Testis (tissue), 3 donors: ENCODE results near the gene SPATC1L. TPM values are rescaled to one million over a fixed set of nuclear protein-coding genes. Genes with fewer than 3 reads are reported as not detected.

Experiments
- DNase-seq: peaks from one replicate; pipeline ENCODE4 v3.0.0-alpha.2; 2019
- H3K27ac ChIP-seq, 2 donors: fragments of 200-600 bp; sonication (generic); one replicate each; pipeline ENCODE4 v1.5.1; 2019
- H3K27me3 ChIP-seq: fragments of 200-600 bp; sonication (generic); one replicate; pipeline ENCODE4 v1.5.1; 2019
- H3K36me3 ChIP-seq: fragments of 200-600 bp; sonication (generic); one replicate; pipeline ENCODE4 v1.5.1; 2017; ENCODE audit warnings: low read depth; ENCODE audit errors: missing control alignments
- H3K4me1 ChIP-seq: fragments of 200-600 bp; sonication (generic); one replicate; pipeline ENCODE4 v1.5.1; 2019
- H3K4me3 ChIP-seq, 2 donors: fragments of 200-600 bp; sonication (generic); one replicate each; pipeline ENCODE4 v1.5.1; 2017 to 2019
- H3K9me3 ChIP-seq: fragments of 200-600 bp; sonication (generic); one replicate; pipeline ENCODE4 v1.5.1; 2017
- POLR2A ChIP-seq: fragments of 450-650 bp; IDR thresholded peaks from one replicate; pipeline ENCODE4 v1.6.1; 2017; ENCODE audit warnings: antibody characterized with exemption, mild to moderate bottlenecking, moderate library complexity
- WGBS, 2 donors: methylation state at CpG; one replicate each; pipeline ENCODE4 v1.1.5; 2018; 5-methylcytosine and 5-hydroxymethylcytosine counted together
- intact Hi-C: fragments of 100-400 bp; cut with DNase I; formaldehyde crosslinking; loops from one replicate; pipeline ENCODE4 v1.15.1; 2023; ENCODE audit warnings: low total_unique reads
- polyA plus RNA-seq: library from polyadenylated mRNA; stranded (reverse); fragments of 350-450 nt; fragmentation: Illumina TruSeq; extraction: RNeasy Lipid Tissue Mini Kit (QIAGEN cat#74804); gene quantifications from one replicate; pipeline ENCODE4 v1.2.3, GENCODE V29; 2014; ENCODE audit warnings: low read depth, low replicate concordance; ENCODE audit not compliant: insufficient read depth
- total RNA-seq, 2 donors: library from RNA; depleted of rRNA; stranded (reverse); fragments of >200 nt; gene quantifications; one replicate each; pipeline ENCODE4 v1.2.3, GENCODE V29; 2016
- TF ChIP-seq, protein P1 (sequence below), 3 experiments: fragments of 450-650 bp in 2 of 3; fragments of 200-600 bp in 1 of 3; sonication (generic) in 1 of 3; IDR thresholded peaks; one replicate each; pipeline ENCODE4 v1.5.1; 2016 to 2019; ENCODE audit warnings: antibody characterized with exemption in 3 of 3, mild to moderate bottlenecking in 2 of 3, moderate library complexity in 1 of 3

The SPATC1L gene
- total and polyA plus RNA-seq, 3 donors from 2014 or later, result 55.4 to 96.1 (median 75.6) TPM

DNA sequence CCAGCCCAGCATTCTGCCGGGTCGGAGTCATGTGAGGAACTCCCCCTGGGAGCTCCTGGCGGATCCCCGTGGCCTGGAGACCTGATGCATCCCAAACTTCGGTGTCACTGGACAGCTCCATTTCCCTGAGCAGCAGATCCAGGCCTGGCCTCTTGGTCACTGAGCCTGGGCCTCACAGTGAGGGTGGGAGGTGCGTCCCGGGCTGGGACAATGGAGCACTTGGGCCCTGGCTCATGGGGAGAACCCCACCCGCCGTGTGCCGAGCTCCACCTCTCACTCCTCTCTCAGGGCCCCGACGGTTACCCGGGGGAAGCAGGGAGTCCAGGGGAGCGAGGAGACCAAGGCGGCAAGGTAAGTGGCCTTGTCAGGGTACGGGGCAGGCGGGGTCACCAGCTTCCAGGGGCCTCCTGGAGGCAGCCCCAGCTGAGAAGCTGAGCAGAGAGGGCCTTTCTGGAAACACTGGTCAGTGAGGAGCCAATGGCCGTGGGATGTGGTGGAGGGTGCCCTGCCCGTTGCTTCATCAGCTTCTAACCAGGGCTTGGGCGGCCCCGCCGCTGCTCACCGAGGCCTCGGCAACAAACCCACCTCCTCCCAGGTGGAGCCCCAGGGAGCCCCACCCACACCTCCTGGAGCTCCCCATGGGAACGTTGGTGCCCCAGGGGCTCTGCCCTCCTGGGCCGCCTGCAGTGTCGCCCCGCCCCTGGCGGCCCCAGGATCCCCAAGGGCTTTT, 66.5 kb downstream of the SPATC1L start:
- intact Hi-C loops, result no loop called here
- peak; percentile 13 for DNase-seq
- no peaks in the 10 kb centered on the region for H3K9me3 ChIP-seq
- 76 to 87% methylated on average over 15 to 29 of the region's 29 CpGs for WGBS, 2 donors
- TF ChIP-seq POLR2A, result no peak
- TF ChIP-seq, protein P1, sequence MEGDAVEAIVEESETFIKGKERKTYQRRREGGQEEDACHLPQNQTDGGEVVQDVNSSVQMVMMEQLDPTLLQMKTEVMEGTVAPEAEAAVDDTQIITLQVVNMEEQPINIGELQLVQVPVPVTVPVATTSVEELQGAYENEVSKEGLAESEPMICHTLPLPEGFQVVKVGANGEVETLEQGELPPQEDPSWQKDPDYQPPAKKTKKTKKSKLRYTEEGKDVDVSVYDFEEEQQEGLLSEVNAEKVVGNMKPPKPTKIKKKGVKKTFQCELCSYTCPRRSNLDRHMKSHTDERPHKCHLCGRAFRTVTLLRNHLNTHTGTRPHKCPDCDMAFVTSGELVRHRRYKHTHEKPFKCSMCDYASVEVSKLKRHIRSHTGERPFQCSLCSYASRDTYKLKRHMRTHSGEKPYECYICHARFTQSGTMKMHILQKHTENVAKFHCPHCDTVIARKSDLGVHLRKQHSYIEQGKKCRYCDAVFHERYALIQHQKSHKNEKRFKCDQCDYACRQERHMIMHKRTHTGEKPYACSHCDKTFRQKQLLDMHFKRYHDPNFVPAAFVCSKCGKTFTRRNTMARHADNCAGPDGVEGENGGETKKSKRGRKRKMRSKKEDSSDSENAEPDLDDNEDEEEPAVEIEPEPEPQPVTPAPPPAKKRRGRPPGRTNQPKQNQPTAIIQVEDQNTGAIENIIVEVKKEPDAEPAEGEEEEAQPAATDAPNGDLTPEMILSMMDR (IDR thresholded peaks at IDR 0.05), result no peak
- no peaks in the 10 kb centered on the region for H3K27me3 ChIP-seq
- H3K36me3 ChIP-seq, result no peaks in the 10 kb centered on the region
- no peak overlapping the region for H3K4me3 ChIP-seq
- H3K4me1 ChIP-seq, result no peaks in the 10 kb centered on the region
- no peak overlapping the region for H3K27ac ChIP-seq

DNA sequence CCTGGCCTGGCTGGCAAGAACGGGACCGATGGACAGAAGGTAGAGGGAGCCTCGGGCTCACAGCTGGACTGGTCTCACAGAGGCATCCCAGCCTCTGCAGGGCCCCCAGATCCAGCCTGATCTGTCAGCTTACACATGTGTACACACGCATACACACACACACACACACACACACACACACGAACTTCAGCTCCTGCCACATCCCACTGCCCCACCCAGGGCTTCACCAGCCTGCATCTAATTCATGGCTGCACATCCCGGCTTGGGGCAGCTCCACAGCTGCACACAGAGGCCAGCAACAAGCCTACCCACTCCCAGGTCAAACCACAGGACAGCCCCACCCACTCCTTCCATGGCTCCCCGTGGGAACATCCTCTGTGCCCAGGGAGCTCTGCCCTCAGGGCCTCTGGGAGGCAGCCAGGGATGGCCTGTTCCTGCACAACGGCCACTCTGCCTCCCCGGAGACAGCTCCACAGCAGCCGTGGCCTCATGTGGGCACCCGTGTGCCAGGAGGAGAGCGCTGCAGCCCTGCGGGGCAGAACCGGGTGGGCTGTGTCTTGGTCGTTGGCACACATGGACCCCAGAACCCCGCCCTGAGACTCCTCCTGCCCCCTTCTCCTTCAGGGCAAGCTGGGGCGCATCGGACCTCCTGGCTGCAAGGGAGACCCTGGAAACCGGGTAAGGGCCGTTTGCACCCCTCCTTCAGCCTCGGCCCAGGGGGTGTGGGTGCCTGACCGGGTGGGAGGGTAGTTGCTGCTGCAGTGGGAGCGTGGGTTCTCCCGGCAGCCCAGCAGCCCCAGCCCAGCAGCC, 67.3 kb downstream of the SPATC1L start:
- H3K36me3 ChIP-seq, result no peaks in the 10 kb centered on the region

DNA sequence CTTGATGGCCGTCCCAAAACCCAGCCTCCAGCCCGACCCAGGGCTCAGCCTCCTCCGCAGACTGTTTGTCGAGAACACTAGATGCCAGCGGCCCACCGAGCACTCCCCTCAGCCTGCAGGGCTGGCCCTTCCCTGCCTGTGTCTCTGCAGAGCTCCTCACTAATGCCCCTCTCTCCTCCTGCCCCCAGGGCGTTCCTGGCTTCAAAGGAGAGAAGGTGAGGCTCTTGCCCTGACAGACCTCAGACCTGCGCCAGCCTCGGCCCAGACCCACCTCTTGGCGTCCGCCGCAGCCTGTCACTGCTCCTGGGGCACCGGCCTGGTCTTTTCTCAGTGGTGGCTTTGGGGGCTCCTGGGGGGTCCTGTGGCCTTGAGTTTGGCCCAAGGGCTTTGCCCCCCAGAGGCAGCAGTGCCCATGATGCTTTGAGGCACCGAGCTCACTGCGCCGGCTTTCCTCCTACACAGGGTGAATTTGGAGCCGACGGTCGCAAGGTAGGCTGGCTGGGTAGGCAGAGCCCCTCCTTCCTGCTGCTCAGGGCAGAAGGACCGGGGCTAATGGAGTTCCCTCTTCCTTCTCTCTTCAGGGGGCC, 68.0 kb downstream of the SPATC1L start:
- peak; percentile 3 for DNase-seq
- 71 to 92% methylated on average over 1 to 20 of the region's 20 CpGs for WGBS, 2 donors
- no peaks in the 10 kb centered on the region for H3K27me3 ChIP-seq
- TF ChIP-seq, protein P1 (IDR thresholded peaks at IDR 0.05), result no peak
- no peak for TF ChIP-seq POLR2A
- H3K4me3 ChIP-seq, result no peak overlapping the region
- intact Hi-C loops, result no loop called here
- H3K9me3 ChIP-seq, result no peaks in the 10 kb centered on the region
- no peaks in the 10 kb centered on the region for H3K36me3 ChIP-seq
- H3K4me1 ChIP-seq, result no peaks in the 10 kb centered on the region
- H3K27ac ChIP-seq, result no peak overlapping the region

More for the DNA sequence above, 67.3 kb downstream of the SPATC1L start:
- no peak overlapping the region for H3K4me3 ChIP-seq
- 77 to 90% methylated on average over 14 to 22 of the region's 24 CpGs for WGBS, 2 donors
- intact Hi-C loops, result no loop called here
- peak; percentile 12 for DNase-seq
- no peak overlapping the region for H3K27ac ChIP-seq
- H3K4me1 ChIP-seq, result no peaks in the 10 kb centered on the region
- H3K27me3 ChIP-seq, result no peaks in the 10 kb centered on the region
- H3K9me3 ChIP-seq, result no peaks in the 10 kb centered on the region
- TF ChIP-seq POLR2A, result no peak
- TF ChIP-seq, protein P1 (IDR thresholded peaks at IDR 0.05), result no peak

DNA sequence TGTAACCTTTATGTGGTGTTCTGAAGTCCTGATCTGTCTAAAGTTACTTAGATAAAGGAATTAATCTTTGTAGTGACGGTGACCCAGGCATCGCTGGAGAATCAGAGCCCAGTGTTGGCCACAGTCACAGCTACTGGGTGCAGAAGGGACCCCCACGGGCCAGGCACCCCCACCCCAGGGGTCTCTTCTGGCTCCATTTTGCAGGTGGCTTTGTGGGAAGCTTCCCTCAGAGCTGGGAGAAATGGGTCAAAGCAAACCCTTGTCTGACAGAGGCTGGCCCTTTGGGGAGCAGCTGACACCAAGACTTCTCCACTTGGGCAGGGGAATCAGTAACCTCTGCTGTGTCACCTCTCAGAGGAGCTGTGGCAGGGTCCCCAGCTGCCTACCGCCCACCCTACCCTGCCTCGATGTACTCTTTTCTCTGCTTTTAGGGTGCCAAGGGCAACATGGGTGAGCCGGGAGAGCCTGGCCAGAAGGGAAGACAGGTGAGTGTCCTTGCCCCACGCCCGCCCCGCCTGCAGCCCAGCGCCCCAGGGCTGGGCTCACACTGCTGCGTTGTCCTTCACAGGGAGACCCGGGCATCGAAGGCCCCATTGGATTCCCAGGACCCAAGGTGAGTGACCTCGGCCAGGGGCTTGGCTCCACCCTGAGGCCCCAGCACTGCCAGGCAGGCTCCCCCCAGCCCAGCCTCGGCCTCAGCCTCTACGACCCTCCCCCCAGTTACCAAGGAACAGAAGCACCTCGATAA, 68.6 kb downstream of the SPATC1L start:
- Histone ChIP-seq H3K9me3 (no peaks in the 10 kb centered on the region), H3K36me3 (no peaks in the 10 kb centered on the region), H3K27me3 (no peaks in the 10 kb centered on the region), H3K27ac (no peak overlapping the region), H3K4me3 (no peak overlapping the region), H3K4me1 (no peaks in the 10 kb centered on the region)
- WGBS, 2 donors, result 93% methylated on average over 4 to 17 of the region's 17 CpGs
- peak; percentile 10 for DNase-seq
- intact Hi-C loops, result no loop called here
- TF ChIP-seq POLR2A, result no peak
- TF ChIP-seq, protein P1 (IDR thresholded peaks at IDR 0.05), result no peak
